Breast epithelium (tissue), 3 donors: ENCODE data around the gene NDC1.

ENCODE experiments used
- CTCF ChIP-seq, 3 donors: fragments of 450-650 bp; IDR thresholded peaks; one replicate each; pipeline ENCODE4 v1.5.1; 2016 to 2017; ENCODE audit warnings: antibody characterized with exemption in 3 of 3, mild to moderate bottlenecking in 3 of 3, moderate library complexity in 3 of 3
- POLR2A ChIP-seq: fragments of 450-650 bp; IDR thresholded peaks from one replicate; pipeline ENCODE4 v1.6.1; 2016; ENCODE audit warnings: antibody characterized with exemption, mild to moderate bottlenecking, moderate library complexity

- TF ChIP-seq CTCF (IDR thresholded peaks at IDR 0.05) (no peak), POLR2A (no peak)
Measured at GRCh38 chr1:53871221-53871620, 33.1 kb upstream of the NDC1 start.
